T-helper 22 cell (primary cell): ENCODE measurements around the gene KLHDC9.

ENCODE experiments used
- DNase-seq: peaks from one replicate; pipeline ENCODE4 v3.0.0-alpha.2; 2020; ENCODE audit warnings: low read depth

The KLHDC9 gene

GRCh38 chr1:161132410-161133219 is 34.5 kb downstream of the KLHDC9 start, which contains the start of gene DEDD:
Gene DEDD (minus strand): TSS chr1:161132667. CDS start chr1:161124462, 8,205 bp downstream.
- DNase-seq: peak; percentile 91

GRCh38 chr1:161133220-161133740 is 35.1 kb downstream of the KLHDC9 start:
- no peak for DNase-seq

DNA sequence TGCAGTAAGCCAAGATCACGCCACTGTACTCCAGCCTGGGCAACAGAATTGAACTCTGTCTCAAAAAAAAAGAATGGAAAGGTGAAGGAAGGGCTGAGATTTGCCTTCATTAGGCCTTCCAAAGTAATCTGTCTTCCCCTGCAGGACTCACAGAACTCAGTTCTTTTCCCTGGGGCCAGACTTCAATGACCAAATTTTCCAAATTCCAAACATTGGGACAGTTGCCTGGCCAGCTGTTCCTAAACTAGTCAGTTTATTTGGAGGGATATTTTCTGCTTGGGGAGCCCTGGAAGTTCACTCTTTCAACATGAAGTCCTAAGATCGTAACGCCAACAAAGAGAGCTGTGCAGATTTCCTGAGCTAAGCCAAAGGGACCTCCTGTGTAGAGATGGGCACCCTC is 39.7 kb downstream of the KLHDC9 start:
- no peak for DNase-seq

DNA sequence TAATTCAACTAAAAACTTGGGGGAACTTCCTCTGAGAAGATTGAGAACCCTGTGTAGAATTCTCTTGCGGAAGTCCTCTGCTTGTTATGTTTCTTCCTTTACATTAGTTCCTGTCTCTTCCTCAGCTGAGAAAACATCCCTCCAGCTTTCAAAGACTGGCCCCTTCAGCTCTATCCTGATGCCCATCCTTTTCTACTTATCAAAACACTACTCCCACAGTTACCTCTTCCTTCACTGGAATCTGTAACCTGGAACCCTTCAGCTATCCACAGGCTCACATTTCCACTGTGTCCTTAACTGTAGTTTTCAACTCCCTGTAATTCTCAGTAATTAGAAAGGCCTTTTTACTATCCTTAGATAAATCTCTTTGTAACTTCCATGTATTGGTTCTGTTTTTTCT is 40.3 kb downstream of the KLHDC9 start:
- DNase-seq: no peak

DNA sequence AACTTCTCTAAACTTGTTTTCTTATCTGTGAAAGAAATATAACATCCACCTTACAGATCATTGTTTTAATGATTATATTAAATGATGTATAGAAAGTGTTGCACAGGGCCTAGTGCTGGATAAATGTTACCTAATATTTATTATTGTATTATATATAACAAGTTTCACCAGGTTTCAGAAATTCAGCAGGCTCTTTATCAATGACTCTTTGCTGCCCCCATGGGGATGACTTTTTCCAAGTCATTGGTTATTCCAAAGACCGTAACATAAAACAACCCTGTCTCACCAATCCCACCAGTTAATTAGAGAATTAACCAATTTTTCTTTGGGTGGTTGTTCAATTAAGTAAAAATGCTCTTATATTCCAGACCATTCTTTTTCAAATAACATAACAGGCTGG is 41.6 kb downstream of the KLHDC9 start:
- DNase-seq: no peak

DNA sequence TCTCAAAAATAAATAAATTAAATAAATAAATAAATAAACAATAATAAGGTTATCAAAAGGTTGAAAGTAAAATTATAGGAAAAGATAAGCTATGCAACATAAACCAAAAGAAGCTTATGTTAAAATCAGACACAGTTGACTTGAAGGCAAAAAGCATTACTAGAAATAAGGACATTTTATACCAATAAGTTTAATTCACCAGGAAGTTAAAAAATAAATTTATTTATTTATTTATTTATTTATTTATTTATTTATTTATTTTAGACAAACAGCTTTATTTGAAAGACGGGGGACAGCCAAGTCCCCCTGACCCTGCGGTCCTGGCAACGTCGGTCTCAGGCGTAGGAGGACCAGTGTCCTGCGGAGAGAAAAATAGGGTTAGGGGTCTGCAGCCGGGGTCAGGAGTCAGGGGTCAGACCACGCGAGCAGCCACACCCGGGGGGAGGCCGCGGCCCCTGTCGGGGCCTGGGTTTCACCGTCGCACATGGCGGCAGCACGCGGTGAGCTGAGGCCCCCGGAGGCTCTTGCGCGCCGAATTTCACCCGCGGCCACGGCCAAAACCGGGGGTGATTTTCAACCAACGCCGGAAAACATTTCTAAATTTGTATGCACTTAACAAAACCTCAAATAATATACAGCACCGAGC is 42.7 kb downstream of the KLHDC9 start:
- DNase-seq: no peak

DNA sequence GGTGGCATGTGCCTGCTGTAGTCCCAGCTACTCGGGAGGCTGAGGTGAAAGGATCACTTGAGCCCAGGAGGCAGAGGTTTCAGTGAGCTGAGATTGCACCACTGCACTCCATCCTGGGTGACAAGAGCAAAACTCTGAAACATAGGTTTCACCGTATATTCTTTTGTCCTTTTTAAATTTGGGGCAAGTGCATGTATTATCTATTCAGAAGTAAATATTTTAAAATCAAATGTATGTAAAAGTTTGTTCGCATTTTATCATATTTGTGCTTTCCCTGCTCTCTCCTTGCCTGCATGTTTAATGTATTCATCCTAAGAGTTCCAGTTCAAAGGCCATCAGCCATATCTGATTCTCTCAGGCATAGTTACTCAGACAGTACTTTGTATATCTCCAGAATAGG is 47.7 kb downstream of the KLHDC9 start:
- DNase-seq: no peak
